OCI-LY7 (cell line): ENCODE measurements around the gene MRPL34. TPM values are rescaled to one million over a fixed set of nuclear protein-coding genes. Genes with fewer than 3 reads are reported as not detected.

ENCODE experiments used
- BruUV-seq: library from RNA; stranded (reverse); fragments of 400-500 nt; replicated peaks from 2 replicates; lab custom pipeline; 2021; lab: Mats Ljungman, UMichigan
- CTCF ChIA-PET: fragments of 300-600 bp; sonication (Branson Sonifier 250); formaldehyde crosslinking; loops from one replicate; lab custom pipeline; 2022; ENCODE audit warnings: antibody characterized with exemption; ENCODE audit not compliant: unreplicated experiment; lab: Charles Lee
- POLR2A ChIA-PET: fragments of 300-600 bp; sonication (Branson Sonifier 250); formaldehyde crosslinking; loops from one replicate; lab custom pipeline; 2022; ENCODE audit warnings: antibody characterized with exemption; lab: Charles Lee
- DNase-seq: peaks from one replicate; pipeline ENCODE4 v3.0.0-alpha.2; 2015; ENCODE audit warnings: low spot score
- H2AFZ ChIP-seq: fragments of 200-600 bp; sonication (generic), shearing (Covaris generic); 2 replicates; pipeline ENCODE4 v1.6.1; 2014; ENCODE audit warnings: mild to moderate bottlenecking, antibody characterized with exemption, low read length, moderate library complexity
- H3K27ac ChIP-seq: fragments of 200-600 bp; sonication (generic); 2 replicates; pipeline ENCODE4 v1.5.1; 2014; ENCODE audit warnings: mixed run types, low read depth, mild to moderate bottlenecking, moderate library complexity, low read length, inconsistent platforms; ENCODE audit not compliant: poor library complexity, severe bottlenecking
- H3K36me3 ChIP-seq: fragments of 200-600 bp; sonication (generic); 2 replicates; pipeline ENCODE4 v1.6.1; 2014; ENCODE audit warnings: mild to moderate bottlenecking, antibody characterized with exemption, low read length, moderate library complexity, mixed read lengths; ENCODE audit not compliant: insufficient read depth
- H3K4me1 ChIP-seq: fragments of 200-600 bp; sonication (generic); 2 replicates; pipeline ENCODE4 v1.5.1; 2014; ENCODE audit warnings: mild to moderate bottlenecking, low read length; ENCODE audit not compliant: insufficient read depth, poor library complexity, severe bottlenecking
- H3K4me2 ChIP-seq: fragments of 200-600 bp; sonication (generic); 2 replicates; pipeline ENCODE4 v1.6.1; 2014; ENCODE audit warnings: mild to moderate bottlenecking, low read length
- H3K4me3 ChIP-seq: fragments of 200-600 bp; sonication (generic); 2 replicates; pipeline ENCODE4 v1.5.1; 2014; ENCODE audit warnings: mild to moderate bottlenecking, low read depth, low read length; ENCODE audit not compliant: poor library complexity, severe bottlenecking
- H3K79me2 ChIP-seq: fragments of 200-600 bp; sonication (generic); 2 replicates; pipeline ENCODE4 v1.6.1; 2016; ENCODE audit warnings: low read depth, mild to moderate bottlenecking, low read length, moderate library complexity, mixed read lengths; ENCODE audit not compliant: insufficient read depth
- H3K9me2 ChIP-seq: fragments of 200-600 bp; sonication (generic); 2 replicates; pipeline ENCODE4 v1.6.1; 2016; ENCODE audit warnings: mild to moderate bottlenecking, low read length, mixed read lengths; ENCODE audit not compliant: insufficient read depth
- H3K9me3 ChIP-seq: fragments of 200-600 bp; sonication (generic); 2 replicates; pipeline ENCODE4 v1.6.1; 2014; ENCODE audit warnings: mild to moderate bottlenecking, mixed run types, low read length, mixed read lengths
- H4K20me1 ChIP-seq: fragments of 200-600 bp; sonication (generic); 2 replicates; pipeline ENCODE4 v1.6.1; 2014; ENCODE audit warnings: mild to moderate bottlenecking, antibody characterized with exemption, low read length, moderate library complexity, mixed read lengths; ENCODE audit not compliant: insufficient read depth
- EZH2phosphoT487 ChIP-seq: fragments of 200-600 bp; sonication (generic); IDR thresholded peaks from 2 replicates; pipeline ENCODE4 v1.6.1; 2018; ENCODE audit warnings: low read depth, borderline replicate concordance, mild to moderate bottlenecking, mixed run types, antibody characterized with exemption, low read length, moderate library complexity, mixed read lengths
- intact Hi-C: fragments of 100-400 bp; cut with micrococcal nuclease; formaldehyde crosslinking; loops from one replicate; pipeline ENCODE4 v1.10.0; 2022; ENCODE audit not compliant: unreplicated experiment
- total RNA-seq, 2 experiments: library from RNA; depleted of rRNA in 1 of 2; stranded (reverse); fragments of >200 nt in 1 of 2; shearing (Covaris generic) in 1 of 2; gene quantifications; 2 replicates each; pipeline ENCODE4 v1.2.3, GENCODE V29; 2014 to 2022
- TF ChIP-seq, protein P1 (sequence below): fragments of 200-600 bp; sonication (generic); conservative IDR thresholded peaks from 2 replicates; pipeline ENCODE4 v1.5.1; 2014; ENCODE audit warnings: mild to moderate bottlenecking, antibody characterized with exemption, low read length, moderate library complexity, mixed read lengths

The MRPL34 gene
- total RNA-seq, 2 experiments from 2014 or later, result 173 to 174 TPM

DNA sequence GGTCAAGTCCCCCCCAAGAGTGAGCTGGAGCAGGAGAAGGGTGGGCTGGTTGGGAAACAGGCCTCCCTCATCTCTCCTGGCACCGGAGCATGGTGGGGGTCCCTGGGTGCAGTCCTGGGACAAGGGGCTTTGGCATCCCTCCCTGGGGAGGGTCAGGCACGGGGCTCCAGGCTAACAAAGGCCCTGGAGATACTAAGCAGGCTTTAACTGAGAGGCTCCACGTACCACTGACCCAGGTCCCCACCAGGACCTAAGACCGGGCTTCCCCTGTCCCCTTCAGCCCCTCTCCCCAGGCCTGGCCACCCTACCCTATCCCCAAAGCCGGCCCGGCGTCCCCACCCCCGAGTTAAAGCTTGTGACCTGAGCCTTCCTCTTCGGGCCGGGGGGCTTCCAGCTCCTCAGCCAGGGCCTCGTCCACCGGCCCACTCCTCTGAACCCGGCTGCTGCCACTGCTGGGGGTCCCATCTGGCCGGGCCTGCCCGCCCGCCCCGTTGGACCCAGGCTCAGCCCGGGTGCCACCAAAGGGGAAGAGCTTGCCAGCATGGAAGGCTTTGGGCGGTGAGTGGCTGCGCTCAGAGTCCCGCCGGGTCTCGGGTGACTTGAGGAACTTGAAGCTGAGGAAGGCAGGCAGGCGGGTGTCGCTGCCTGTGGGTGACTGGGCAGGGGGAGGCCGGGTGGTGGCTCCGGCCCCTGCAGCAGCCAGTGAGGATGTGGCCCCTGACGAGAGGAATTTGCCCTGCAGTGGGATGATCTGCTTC is 18.9 kb downstream of the MRPL34 start:
- peaks cover 32% of the 10 kb centered on the region for H3K36me3 ChIP-seq
- H4K20me1 ChIP-seq, result no peaks in the 10 kb centered on the region
- intact Hi-C loops, result no loop called here
- H3K27ac ChIP-seq, result no peak overlapping the region
- no peaks in the 10 kb centered on the region for H3K9me3 ChIP-seq
- no peak overlapping the region for H3K4me2 ChIP-seq
- H3K4me1 ChIP-seq, result peaks cover 14% of the 10 kb centered on the region
- H3K79me2 ChIP-seq, result no peaks in the 10 kb centered on the region
- CTCF ChIA-PET, result interaction anchor here (1.1 kb wide), 1 partner anchor 8 kb away, joined by 3 read pairs; no protein-coding TSS in a partner anchor
- H2AFZ ChIP-seq, result no peak overlapping the region
- no peak for DNase-seq
- no TSS peak for BruUV-seq
- POLR2A ChIA-PET, result interaction anchor here (0.6 to 0.7 kb wide), 2 partner anchors 16 to 67 kb away, joined by 3 read pairs; no protein-coding TSS in a partner anchor
- no peak overlapping the region for H3K4me3 ChIP-seq
- H3K9me2 ChIP-seq, result no peaks in the 10 kb centered on the region
- TF ChIP-seq, protein P1, sequence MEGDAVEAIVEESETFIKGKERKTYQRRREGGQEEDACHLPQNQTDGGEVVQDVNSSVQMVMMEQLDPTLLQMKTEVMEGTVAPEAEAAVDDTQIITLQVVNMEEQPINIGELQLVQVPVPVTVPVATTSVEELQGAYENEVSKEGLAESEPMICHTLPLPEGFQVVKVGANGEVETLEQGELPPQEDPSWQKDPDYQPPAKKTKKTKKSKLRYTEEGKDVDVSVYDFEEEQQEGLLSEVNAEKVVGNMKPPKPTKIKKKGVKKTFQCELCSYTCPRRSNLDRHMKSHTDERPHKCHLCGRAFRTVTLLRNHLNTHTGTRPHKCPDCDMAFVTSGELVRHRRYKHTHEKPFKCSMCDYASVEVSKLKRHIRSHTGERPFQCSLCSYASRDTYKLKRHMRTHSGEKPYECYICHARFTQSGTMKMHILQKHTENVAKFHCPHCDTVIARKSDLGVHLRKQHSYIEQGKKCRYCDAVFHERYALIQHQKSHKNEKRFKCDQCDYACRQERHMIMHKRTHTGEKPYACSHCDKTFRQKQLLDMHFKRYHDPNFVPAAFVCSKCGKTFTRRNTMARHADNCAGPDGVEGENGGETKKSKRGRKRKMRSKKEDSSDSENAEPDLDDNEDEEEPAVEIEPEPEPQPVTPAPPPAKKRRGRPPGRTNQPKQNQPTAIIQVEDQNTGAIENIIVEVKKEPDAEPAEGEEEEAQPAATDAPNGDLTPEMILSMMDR, result no peak
- TF ChIP-seq EZH2phosphoT487, result no peak

DNA sequence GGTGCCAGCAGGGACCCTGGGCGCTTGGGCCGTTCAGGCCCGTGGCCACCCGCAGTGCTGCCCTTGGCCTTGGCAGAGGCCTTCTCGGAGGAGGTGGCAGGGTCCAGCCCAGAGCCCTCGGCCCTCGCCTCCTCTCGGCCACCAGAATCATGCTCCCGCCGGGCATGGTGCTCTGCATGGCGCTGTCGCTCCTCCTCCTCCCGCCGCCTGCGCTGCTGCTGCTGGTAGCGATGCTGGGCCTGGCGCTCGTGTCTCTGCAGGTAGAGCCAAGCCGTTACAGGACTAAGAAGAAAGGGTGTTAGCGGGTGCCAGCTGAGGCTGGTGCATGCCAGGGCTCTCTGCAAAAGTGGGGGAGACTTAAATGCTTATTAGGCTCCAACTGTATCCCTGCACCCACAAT is 19.5 kb downstream of the MRPL34 start:
- CTCF ChIA-PET, result interaction anchor here (1.1 kb wide), 1 partner anchor 7 kb away, joined by 3 read pairs; no protein-coding TSS in a partner anchor

More for the DNA sequence above, 19.5 kb downstream of the MRPL34 start:
- POLR2A ChIA-PET, result interaction anchor here (0.6 to 0.7 kb wide), 2 partner anchors 16 to 67 kb away, joined by 3 read pairs; no protein-coding TSS in a partner anchor
- Histone ChIP-seq H3K9me3 (no peaks in the 10 kb centered on the region), H3K27ac (no peak overlapping the region), H3K4me1 (peaks cover 14% of the 10 kb centered on the region), H3K9me2 (no peaks in the 10 kb centered on the region), H3K79me2 (no peaks in the 10 kb centered on the region), H3K4me3 (no peak overlapping the region), H2AFZ (no peak overlapping the region), H4K20me1 (no peaks in the 10 kb centered on the region), H3K4me2 (no peak overlapping the region), H3K36me3 (peaks cover 26% of the 10 kb centered on the region)
- intact Hi-C loops, result no loop called here
- DNase-seq, result no peak
- BruUV-seq, result no TSS peak
- TF ChIP-seq, protein P1, result no peak
- no peak for TF ChIP-seq EZH2phosphoT487
